HG02610 (cell line): ENCODE data around the gene RUSC2.

ENCODE experiments used
- ATAC-seq: cut with Tn5 transposase; IDR thresholded peaks from one replicate; pipeline ENCODE4 v1.9.1; 2021; ENCODE audit warnings: mild to moderate bottlenecking, moderate library complexity; ENCODE audit not compliant: unreplicated experiment

The RUSC2 gene

GRCh38 chr9:35489313-35490154 lies at the start of gene RUSC2:
RUSC2 (plus strand) TSS chr9:35490111; CDS start chr9:35546522, 56,411 bp downstream.
- ATAC-seq = no peak

- ATAC-seq = no peak
These were observed 43.9 kb upstream of the RUSC2 start for GRCh38 chr9:35446012-35446411.

GRCh38 chr9:35448496-35448895 lies 41.4 kb upstream of the RUSC2 start:
- no peak for ATAC-seq

- no peak for ATAC-seq
These were observed 37.4 kb upstream of the RUSC2 start for GRCh38 chr9:35452481-35452880.

- ATAC-seq = no peak
These were observed 36.1 kb upstream of the RUSC2 start for GRCh38 chr9:35453786-35454185.

GRCh38 chr9:35464141-35465025 lies 25.5 kb upstream of the RUSC2 start:
- no peak for ATAC-seq

GRCh38 chr9:35470340-35470739 lies 19.6 kb upstream of the RUSC2 start:
- no peak for ATAC-seq

GRCh38 chr9:35470894-35471293 lies 19.0 kb upstream of the RUSC2 start:
- no peak for ATAC-seq

GRCh38 chr9:35476596-35476995 lies 13.3 kb upstream of the RUSC2 start:
- ATAC-seq = no peak

- ATAC-seq = peak; percentile 41
These were observed 12.6 kb upstream of the RUSC2 start for GRCh38 chr9:35477211-35477855.

GRCh38 chr9:35478871-35479270 lies 11.0 kb upstream of the RUSC2 start:
- ATAC-seq = no peak

- ATAC-seq = no peak
These were observed 8.4 kb upstream of the RUSC2 start for GRCh38 chr9:35481347-35481975.

GRCh38 chr9:35482071-35482470 lies 7.8 kb upstream of the RUSC2 start:
- no peak for ATAC-seq

- no peak for ATAC-seq
These were observed 5.5 kb upstream of the RUSC2 start for GRCh38 chr9:35484406-35484805.

GRCh38 chr9:35487081-35487480 lies 2.8 kb upstream of the RUSC2 start:
- ATAC-seq = no peak

GRCh38 chr9:35488021-35488420 lies 1.9 kb upstream of the RUSC2 start:
- ATAC-seq = no peak

GRCh38 chr9:35488566-35489312 lies 1.2 kb upstream of the RUSC2 start:
- ATAC-seq = no peak

GRCh38 chr9:35490155-35490909 lies 421 bp downstream of the RUSC2 start:
- no peak for ATAC-seq

- no peak for ATAC-seq
These were observed 1.1 kb downstream of the RUSC2 start for GRCh38 chr9:35490910-35491465.
